ENCODE measurements around the gene AVPR1B.
A peak's percentile ranks its signal among the peaks of the same experiment; 100 is the strongest.

Gene AVPR1B

GRCh38 chr1:206117151-206117948 is at the start of gene AVPR1B:
Gene AVPR1B (minus strand): TSS chr1:206117388. CDS start chr1:206116890, 498 bp downstream.
- peak; percentile 77 for TF ChIP-seq CTCF (IDR thresholded peaks at IDR 0.05)
- no peak for TF ChIP-seq ZFX (IDR thresholded peaks at IDR 0.05; ENCODE audit: borderline replicate concordance)
- no peak within 1 kb of the TSS for H3K27ac ChIP-seq

GRCh38 chr1:206145771-206146290 is 28.6 kb upstream of the AVPR1B start:
- H3K27ac ChIP-seq, result no peak overlapping the region
- TF ChIP-seq CTCF (IDR thresholded peaks at IDR 0.05) (no peak), ZFX (IDR thresholded peaks at IDR 0.05; ENCODE audit: borderline replicate concordance) (no peak)

GRCh38 chr1:206144605-206145004 is 27.4 kb upstream of the AVPR1B start:
- H3K27ac ChIP-seq, result no peak overlapping the region
- TF ChIP-seq CTCF (IDR thresholded peaks at IDR 0.05) (no peak), ZFX (IDR thresholded peaks at IDR 0.05; ENCODE audit: borderline replicate concordance) (no peak)

- TF ChIP-seq CTCF (IDR thresholded peaks at IDR 0.05) (no peak), ZFX (IDR thresholded peaks at IDR 0.05; ENCODE audit: borderline replicate concordance) (no peak)
- no peak overlapping the region for H3K27ac ChIP-seq
Observed at GRCh38 chr1:206143537-206144172, 26.5 kb upstream of the AVPR1B start.

GRCh38 chr1:206142770-206143169 is 25.6 kb upstream of the AVPR1B start:
- H3K27ac ChIP-seq, result no peak overlapping the region
- TF ChIP-seq ZFX (IDR thresholded peaks at IDR 0.05; ENCODE audit: borderline replicate concordance) (no peak), CTCF (IDR thresholded peaks at IDR 0.05) (no peak)

- TF ChIP-seq CTCF (IDR thresholded peaks at IDR 0.05) (no peak), ZFX (IDR thresholded peaks at IDR 0.05; ENCODE audit: borderline replicate concordance) (no peak)
- no peak overlapping the region for H3K27ac ChIP-seq
Observed at GRCh38 chr1:206142011-206142410, 24.8 kb upstream of the AVPR1B start.

GRCh38 chr1:206136241-206136640 is 19.1 kb upstream of the AVPR1B start:
- TF ChIP-seq CTCF (IDR thresholded peaks at IDR 0.05) (no peak), ZFX (IDR thresholded peaks at IDR 0.05; ENCODE audit: borderline replicate concordance) (no peak)
- H3K27ac ChIP-seq, result no peak overlapping the region
